Activated CD8-positive, alpha-beta memory T cell treated with anti-CD3 and anti-CD28 coated beads for 48 hours (primary cell): ENCODE data around the gene EPS8L2.
"Not testable (repeated sequence)": the region's sequence is repeated elsewhere in the genome, so short reads cannot be mapped to it uniquely, and the experiment has no call there.

Source experiments
- DNase-seq, 3 experiments: peaks; one replicate each; pipeline ENCODE4 v3.0.0-alpha.2; 2020; ENCODE audit warnings: low read depth in 2 of 3, low spot score in 2 of 3

The EPS8L2 gene

GRCh38 chr11:724778-725386 lies 18.9 kb downstream of the EPS8L2 start:
- DNase-seq: no peak

DNA sequence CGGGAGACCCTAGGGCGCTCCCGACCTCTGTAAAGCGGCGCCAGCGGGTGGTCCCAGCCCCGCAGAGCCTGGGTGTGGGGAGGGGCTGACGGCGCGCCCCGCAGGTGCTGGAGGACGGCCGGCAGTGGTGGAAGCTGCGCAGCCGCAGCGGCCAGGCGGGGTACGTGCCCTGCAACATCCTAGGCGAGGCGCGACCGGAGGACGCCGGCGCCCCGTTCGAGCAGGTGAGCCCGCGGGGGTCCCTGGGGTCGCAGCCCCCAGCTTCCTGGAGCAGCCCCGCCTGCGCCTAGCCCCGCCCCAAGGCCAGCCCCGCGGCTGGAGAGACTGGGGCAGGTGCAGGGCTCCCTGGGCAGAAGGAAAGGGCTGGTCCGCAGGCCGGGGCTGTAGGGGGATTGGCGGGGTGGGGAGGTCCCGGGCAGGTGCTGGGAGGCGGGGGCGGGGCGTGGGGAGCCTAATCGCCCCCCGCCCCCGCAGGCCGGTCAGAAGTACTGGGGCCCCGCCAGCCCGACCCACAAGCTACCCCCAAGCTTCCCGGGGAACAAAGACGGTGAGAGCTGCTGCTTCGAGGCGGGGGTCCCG lies 19.7 kb downstream of the EPS8L2 start:
- DNase-seq: no peak

DNA sequence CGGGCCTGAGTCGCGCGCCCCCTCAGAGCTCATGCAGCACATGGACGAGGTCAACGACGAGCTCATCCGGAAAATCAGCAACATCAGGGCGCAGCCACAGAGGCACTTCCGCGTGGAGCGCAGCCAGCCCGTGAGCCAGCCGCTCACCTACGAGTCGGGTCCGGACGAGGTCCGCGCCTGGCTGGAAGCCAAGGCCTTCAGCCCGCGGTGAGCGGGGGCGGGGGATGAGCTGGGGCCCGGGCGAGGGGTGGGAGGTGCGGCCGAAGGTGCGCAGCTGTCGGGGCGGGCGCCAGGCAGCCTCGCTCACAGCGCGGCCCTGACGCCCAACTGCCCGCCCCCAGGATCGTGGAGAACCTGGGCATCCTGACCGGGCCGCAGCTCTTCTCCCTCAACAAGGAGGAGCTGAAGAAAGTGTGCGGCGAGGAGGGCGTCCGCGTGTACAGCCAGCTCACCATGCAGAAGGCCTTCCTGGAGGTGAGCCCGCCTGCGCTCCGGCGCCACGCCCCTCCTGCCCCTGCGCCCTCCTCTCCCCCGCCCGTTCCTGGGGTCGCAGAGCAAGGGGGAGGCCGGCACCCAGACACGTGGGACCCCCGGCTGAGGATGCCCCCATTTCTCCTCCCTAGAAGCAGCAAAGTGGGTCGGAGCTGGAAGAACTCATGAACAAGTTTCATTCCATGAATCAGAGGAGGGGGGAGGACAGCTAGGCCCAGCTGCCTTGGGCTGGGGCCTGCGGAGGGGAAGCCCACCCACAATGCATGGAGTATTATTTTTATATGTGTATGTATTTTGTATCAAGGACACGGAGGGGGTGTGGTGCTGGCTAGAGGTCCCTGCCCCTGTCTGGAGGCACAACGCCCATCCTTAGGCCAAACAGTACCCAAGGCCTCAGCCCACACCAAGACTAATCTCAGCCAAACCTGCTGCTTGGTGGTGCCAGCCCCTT lies 20.5 kb downstream of the EPS8L2 start:
- no peak for DNase-seq

DNA sequence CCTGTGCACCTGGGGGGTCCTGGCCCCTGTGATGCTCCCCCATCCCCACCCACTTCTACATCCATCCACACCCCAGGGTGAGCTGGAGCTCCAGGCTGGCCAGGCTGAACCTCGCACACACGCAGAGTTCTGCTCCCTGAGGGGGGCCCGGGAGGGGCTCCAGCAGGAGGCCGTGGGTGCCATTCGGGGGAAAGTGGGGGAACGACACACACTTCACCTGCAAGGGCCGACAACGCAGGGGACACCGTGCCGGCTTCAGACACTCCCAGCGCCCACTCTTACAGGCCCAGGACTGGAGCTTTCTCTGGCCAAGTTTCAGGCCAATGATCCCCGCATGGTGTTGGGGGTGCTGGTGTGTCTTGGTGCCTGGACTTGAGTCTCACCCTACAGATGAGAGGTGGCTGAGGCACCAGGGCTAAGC lies 21.3 kb downstream of the EPS8L2 start:
- DNase-seq: no peak

GRCh38 chr11:727859-728748 lies 22.1 kb downstream of the EPS8L2 start:
- DNase-seq: peak; percentile 64 to 76 (median 66)

GRCh38 chr11:728901-729491 lies 23.0 kb downstream of the EPS8L2 start:
- DNase-seq: no peak

- no peak for DNase-seq
Measured at GRCh38 chr11:729492-730074, 23.6 kb downstream of the EPS8L2 start.

- no peak for DNase-seq
Measured at GRCh38 chr11:733072-733471, 27.0 kb downstream of the EPS8L2 start.

DNA sequence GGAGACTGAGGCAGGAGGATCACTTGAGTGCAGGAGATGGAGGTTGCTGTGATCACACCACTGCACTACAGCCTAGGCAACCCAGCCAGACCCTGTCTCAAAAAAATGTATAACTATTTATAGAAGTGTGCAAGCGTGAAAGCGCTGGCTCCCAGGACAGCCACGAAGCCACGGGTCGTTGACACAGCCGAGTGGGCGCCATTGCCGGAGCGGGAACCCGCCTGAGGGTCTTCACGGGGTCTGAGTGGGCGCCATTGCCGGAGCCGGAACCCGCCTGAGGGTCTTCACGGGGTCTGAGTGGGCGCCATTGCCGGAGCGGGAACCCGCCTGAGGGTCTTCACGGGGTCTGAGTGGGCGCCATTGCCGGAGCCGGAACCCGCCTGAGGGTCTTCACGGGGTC lies 28.5 kb downstream of the EPS8L2 start:
- not testable (repeated sequence) for DNase-seq

DNA sequence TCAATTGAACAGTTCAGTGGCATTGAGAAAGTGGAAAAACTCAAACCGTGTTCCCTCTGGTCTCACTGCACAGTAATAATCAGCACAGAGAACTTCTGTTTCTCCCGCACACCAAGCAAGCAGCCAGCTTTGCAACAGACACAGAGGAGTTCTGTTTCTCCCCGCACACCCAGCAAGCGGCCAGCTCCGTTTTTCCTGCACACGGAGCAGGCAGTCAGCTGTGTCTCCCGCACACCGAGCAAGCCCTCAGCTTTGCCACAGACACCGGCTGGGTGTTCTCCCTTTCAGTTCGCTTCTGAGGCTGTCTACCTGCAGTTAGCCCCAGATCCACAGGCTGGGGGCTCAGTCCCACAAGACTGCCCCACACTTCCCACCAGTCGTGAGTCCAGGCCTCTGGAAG lies 31.3 kb downstream of the EPS8L2 start:
- no peak for DNase-seq

GRCh38 chr11:737899-738298 lies 31.9 kb downstream of the EPS8L2 start:
- DNase-seq: not testable (repeated sequence)

DNA sequence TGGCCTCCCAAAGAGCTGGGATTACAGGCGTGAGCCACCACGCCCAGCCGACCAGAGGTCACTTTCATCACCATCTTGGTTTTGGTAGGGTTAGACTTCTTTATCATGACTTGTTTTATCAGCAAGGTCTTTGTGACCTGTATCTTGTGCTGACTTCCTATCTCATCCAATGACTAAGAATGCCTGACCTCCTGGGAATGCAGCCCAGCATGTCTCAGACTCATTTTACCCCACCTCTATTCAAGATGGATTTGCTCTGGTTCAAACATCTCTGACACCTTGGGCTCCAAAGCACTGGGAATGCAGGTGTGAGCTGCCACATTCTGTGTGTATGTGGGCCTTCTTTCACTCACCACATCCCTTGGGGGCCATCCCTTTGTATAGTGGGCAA lies 36.1 kb downstream of the EPS8L2 start:
- DNase-seq: no peak

GRCh38 chr11:742571-743201 lies 36.7 kb downstream of the EPS8L2 start:
- DNase-seq: no peak

- no peak for DNase-seq
Measured at GRCh38 chr11:745428-745827, 39.4 kb downstream of the EPS8L2 start.

GRCh38 chr11:746289-747157 lies 40.5 kb downstream of the EPS8L2 start:
- no peak for DNase-seq

- peak; percentile 75 to 77 (median 75) for DNase-seq
Measured at GRCh38 chr11:747158-748006, 41.4 kb downstream of the EPS8L2 start, which contains the start of gene TALDO1. TALDO1 (plus strand) TSS chr11:747464; CDS start chr11:747482, 18 bp downstream.

DNA sequence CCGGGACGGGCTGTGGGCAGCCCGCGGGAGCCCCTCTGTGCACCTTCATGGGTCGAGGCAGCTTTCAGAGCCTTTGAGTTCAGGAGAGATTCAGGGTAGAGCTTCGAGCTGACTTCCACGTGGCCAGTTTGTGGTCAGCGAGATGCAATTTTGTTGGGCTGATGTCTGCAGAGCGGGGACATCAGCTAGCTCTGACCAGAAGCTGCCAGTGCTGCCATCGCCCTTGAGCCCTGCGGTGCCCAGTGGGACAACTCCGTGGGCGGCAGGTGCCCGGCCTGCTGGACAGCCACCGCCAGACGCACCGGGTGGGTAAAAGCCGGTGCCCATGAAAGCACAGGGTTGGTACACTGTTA lies 42.0 kb downstream of the EPS8L2 start:
- DNase-seq: no peak

DNA sequence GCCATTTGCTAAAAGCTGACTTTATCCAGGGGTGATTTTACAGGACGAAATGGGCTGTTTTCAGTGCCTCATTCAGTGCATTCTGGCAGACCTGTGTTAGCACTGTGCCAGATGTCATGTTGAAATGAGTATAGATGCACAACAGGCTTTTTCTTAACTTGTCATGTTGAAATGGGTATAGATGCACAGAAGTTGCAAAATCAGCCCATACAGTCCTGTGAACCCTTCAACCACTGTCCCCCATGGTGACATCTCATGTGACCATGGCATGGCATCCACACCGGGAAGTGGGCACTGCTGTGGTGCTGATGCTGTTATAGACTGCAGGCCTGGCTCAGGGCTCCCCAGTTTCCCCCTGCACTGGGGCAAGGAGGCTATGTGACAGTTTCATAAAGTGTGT lies 43.7 kb downstream of the EPS8L2 start:
- no peak for DNase-seq
